B cell (primary cell): ENCODE results near the gene GHDC. TPM values are rescaled to one million over a fixed set of nuclear protein-coding genes. Genes with fewer than 3 reads are reported as not detected.
A peak's percentile ranks its signal among the peaks of the same experiment; 100 is the strongest.
"Not testable (repeated sequence)": the region's sequence is repeated elsewhere in the genome, so short reads cannot be mapped to it uniquely, and the experiment has no call there.

Source experiments
- ATAC-seq: fragments of 200-7000 bp; cut with Tn5 transposase; one replicate; pipeline ENCODE4 v1.10.0; 2021; ENCODE audit warnings: low read depth, mild to moderate bottlenecking, moderate number of reproducible peaks, moderate library complexity
- CTCF ChIA-PET: fragments of 350-600 bp; sonication (Branson Sonifier 250); formaldehyde crosslinking; loops from one replicate; lab custom pipeline; 2021; ENCODE audit warnings: antibody characterized with exemption, inconsistent platforms; lab: Charles Lee
- POLR2A ChIA-PET: fragments of 350-600 bp; sonication (Branson Sonifier 250); formaldehyde crosslinking; loops from one replicate; lab custom pipeline; 2021; ENCODE audit warnings: antibody characterized with exemption; lab: Charles Lee
- DNase-seq: peaks from one replicate; pipeline ENCODE4 v3.0.0; 2013
- H2AFZ ChIP-seq: 2 replicates; pipeline ENCODE4 v1.6.1; 2012; ENCODE audit warnings: mild to moderate bottlenecking, low read depth, low read length; ENCODE audit not compliant: insufficient read depth, poor library complexity, severe bottlenecking
- H3K27ac ChIP-seq, 2 donors: 1 replicate in 1 of 2; 2 replicates in 1 of 2; pipeline ENCODE4 v1.5.1; 2012 to 2013; ENCODE audit warnings: low read length in 2 of 2, mild to moderate bottlenecking in 2 of 2, moderate library complexity in 1 of 2
- H3K27me3 ChIP-seq, 4 experiments: fragments of 200-600 bp in 1 of 4; sonication (generic) in 1 of 4; replicated peaks in 1 of 4; 1 replicate in 2 of 4; 2 replicates in 2 of 4; pipeline versions ENCODE4 v1.6.1 to v1.7.0; 2013 to 2016; ENCODE audit warnings: low read length in 3 of 4, mild to moderate bottlenecking in 2 of 4, mixed read lengths in 1 of 4, moderate library complexity in 1 of 4; ENCODE audit not compliant: insufficient read depth in 4 of 4, control insufficient read depth in 3 of 4; ENCODE audit errors: control extremely low read depth in 1 of 4
- H3K36me3 ChIP-seq, 2 experiments: replicated peaks in 1 of 2; 1 replicate in 1 of 2; 2 replicates in 1 of 2; pipeline versions ENCODE4 v1.6.1 to v1.7.1; 2013; ENCODE audit warnings: low read length in 1 of 2; ENCODE audit not compliant: insufficient read depth in 2 of 2, control insufficient read depth in 1 of 2; ENCODE audit errors: control extremely low read depth in 1 of 2, extremely low read depth in 1 of 2
- H3K4me1 ChIP-seq, 2 donors: fragments of 200-600 bp in 1 of 2; sonication (generic) in 1 of 2; 1 replicate in 1 of 2; 2 replicates in 1 of 2; pipeline versions ENCODE4 v1.5.1 to v1.6.1; 2013 to 2017; ENCODE audit warnings: low read length in 2 of 2; ENCODE audit not compliant: control insufficient read depth in 2 of 2, insufficient read depth in 2 of 2
- H3K4me2 ChIP-seq: replicated peaks from 2 replicates; pipeline ENCODE3; 2012; ENCODE audit warnings: mild to moderate bottlenecking, low read depth, low read length; ENCODE audit not compliant: poor library complexity, severe bottlenecking
- H3K4me3 ChIP-seq, 5 experiments: fragments of 200-600 bp in 1 of 5; sonication (generic) in 1 of 5; 1 replicate in 3 of 5; 2 replicates in 2 of 5; pipeline versions ENCODE4 v1.5.1 to v1.7.0; 2011 to 2016; ENCODE audit warnings: low read length in 4 of 5, mild to moderate bottlenecking in 4 of 5, low read depth in 2 of 5, control low read depth in 1 of 5, moderate library complexity in 1 of 5; ENCODE audit not compliant: insufficient read depth in 1 of 5; ENCODE audit errors: control extremely low read depth in 1 of 5, extremely low read depth in 1 of 5
- H3K79me2 ChIP-seq: fragments of 200-600 bp; sonication (generic); one replicate; pipeline ENCODE4 v1.6.0; 2016; ENCODE audit warnings: low read length; ENCODE audit not compliant: control insufficient read depth, insufficient read depth
- H3K9ac ChIP-seq: fragments of 200-600 bp; sonication (generic); 2 replicates; pipeline ENCODE4 v1.6.1; 2017; ENCODE audit warnings: mild to moderate bottlenecking, low read length, moderate library complexity
- H3K9me3 ChIP-seq, 3 donors: one replicate each; pipeline versions ENCODE4 v1.6.1 to v1.7.1; 2013; ENCODE audit warnings: low read length in 2 of 3; ENCODE audit not compliant: control insufficient read depth in 2 of 3, insufficient read depth in 1 of 3; ENCODE audit errors: control extremely low read depth in 1 of 3
- H4K20me1 ChIP-seq: 2 replicates; pipeline ENCODE4 v1.6.0; 2012; ENCODE audit warnings: mild to moderate bottlenecking, low read length; ENCODE audit not compliant: insufficient read depth, control insufficient read depth, poor library complexity, severe bottlenecking
- H3K27ac Mint-ChIP-seq: one replicate; pipeline ENCODE4 v1.8.0; 2021; ENCODE audit warnings: mixed read lengths
- H3K27me3 Mint-ChIP-seq: one replicate; pipeline ENCODE4 v1.8.0; 2021; ENCODE audit warnings: mixed read lengths
- H3K4me1 Mint-ChIP-seq: one replicate; pipeline ENCODE4 v1.8.0; 2021; ENCODE audit warnings: mixed read lengths
- H3K4me3 Mint-ChIP-seq: one replicate; pipeline ENCODE4 v1.8.0; 2021; ENCODE audit warnings: mixed read lengths
- H3K9me3 Mint-ChIP-seq: one replicate; pipeline ENCODE4 v1.8.0; 2022; ENCODE audit warnings: mixed read lengths; ENCODE audit not compliant: insufficient read depth
- CTCF ChIP-seq: fragments of 200-600 bp; IDR thresholded peaks from one replicate; pipeline ENCODE4 v1.8.0; 2022; ENCODE audit warnings: antibody characterized with exemption, mild to moderate bottlenecking
- EZH2 ChIP-seq: IDR thresholded peaks from 2 replicates; pipeline ENCODE4 v1.6.1; 2012; ENCODE audit warnings: borderline replicate concordance, low read depth, mild to moderate bottlenecking, moderate library complexity, low read length; ENCODE audit not compliant: insufficient read depth, poor library complexity, severe bottlenecking
- WGBS: methylation state at CpG from one replicate; pipeline ENCODE4 v1.1.5; 2013; ENCODE audit warnings: missing lambda C conversion rate; ENCODE audit not compliant: insufficient coverage; 5-methylcytosine and 5-hydroxymethylcytosine counted together
- intact Hi-C: fragments of 100-400 bp; cut with micrococcal nuclease; formaldehyde crosslinking; loops from one replicate; pipeline ENCODE4 v1.10.0; 2022
- polyA plus RNA-seq: library from polyadenylated mRNA; depleted of rRNA; stranded (reverse); fragments of >200 nt; gene quantifications from 2 replicates; pipeline ENCODE4 v1.2.3, GENCODE V29; 2012
- total RNA-seq, 2 donors: library from RNA; stranded (reverse); fragments of 120-200 nt in 1 of 2; gene quantifications; 1 replicate in 1 of 2; 2 replicates in 1 of 2; pipeline versions ENCODE4 v1.2.3 to v1.2.4, GENCODE V29; 2013 to 2022

The GHDC gene
- total and polyA plus RNA-seq, 2 donors (not counting 1 experiment from before 2014, with no cell fraction given), result 41.5 to 65.4 TPM

GRCh38 chr17:42212382-42212781, 18.1 kb upstream of the GHDC start:
- ChIA-PET CTCF (interaction anchor here (1.1 kb wide), 1 partner anchor 10 kb away, joined by 3 read pairs; no protein-coding TSS in a partner anchor), POLR2A (no interaction called here)
- no peak overlapping the region for H2AFZ ChIP-seq
- no peaks in the 10 kb centered on the region for H4K20me1 ChIP-seq
- H3K4me3 ChIP-seq, result no peak overlapping the region
- Mint-ChIP-seq H3K27me3 (no peaks in the 10 kb centered on the region), H3K27ac (no peak overlapping the region), H3K9me3 (no peaks in the 10 kb centered on the region), H3K4me1 (no peaks in the 10 kb centered on the region), H3K4me3 (no peak overlapping the region)
- H3K36me3 ChIP-seq, result peaks cover 21 to 69% of the 10 kb centered on the region in 2 experiments
- no peaks in the 10 kb centered on the region for H3K27me3 ChIP-seq
- H3K9me3 ChIP-seq, result no peaks in the 10 kb centered on the region
- intact Hi-C loops, result no loop called here
- no peak for DNase-seq
- TF ChIP-seq CTCF, result no peak
- TF ChIP-seq EZH2, result no peak
- ATAC-seq, result no peak
- no peak overlapping the region for H3K4me2 ChIP-seq
- no peak overlapping the region for H3K9ac ChIP-seq
- 100% methylated on average over 1 of the region's 7 CpGs for WGBS
- H3K79me2 ChIP-seq, result no peaks in the 10 kb centered on the region
- H3K4me1 ChIP-seq, result no peaks in the 10 kb centered on the region
- no peak overlapping the region for H3K27ac ChIP-seq

DNA sequence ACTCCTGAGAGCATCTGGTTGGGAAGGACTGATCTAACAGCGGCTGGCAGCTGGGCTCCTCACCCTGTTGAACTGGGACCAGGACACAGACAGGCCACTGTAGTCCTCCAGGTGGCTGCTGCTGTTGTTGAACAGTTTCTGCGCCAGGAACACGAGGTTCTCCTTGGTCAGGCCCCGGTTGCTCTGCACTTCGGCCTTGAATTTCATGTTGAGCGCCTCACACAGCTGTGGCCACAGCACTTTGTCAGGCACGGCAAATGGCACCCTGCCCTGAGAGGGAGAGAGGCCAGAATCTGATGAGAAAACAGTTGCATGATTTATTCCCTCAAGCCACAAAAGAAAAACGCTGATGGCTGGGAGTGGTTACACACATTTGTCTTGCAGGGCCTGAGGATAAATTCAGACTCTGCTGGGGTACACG, 17.6 kb upstream of the GHDC start:
- H3K27me3 ChIP-seq, H3K27me3 Mint-ChIP-seq, H3K9me3 ChIP-seq, intact Hi-C loops, H3K4me3 ChIP-seq, H3K4me1 Mint-ChIP-seq, H3K9ac ChIP-seq, H3K79me2 ChIP-seq, DNase-seq, H3K9me3 Mint-ChIP-seq, ATAC-seq, H3K27ac ChIP-seq, H3K4me2 ChIP-seq, H2AFZ ChIP-seq, H3K4me1 ChIP-seq, POLR2A ChIA-PET, H4K20me1 ChIP-seq, H3K4me3 Mint-ChIP-seq: not testable (repeated sequence)
- peaks cover 17 to 68% of the 10 kb centered on the region in 2 experiments for H3K36me3 ChIP-seq
- WGBS, result 90% methylated on average over 4 of the region's 9 CpGs
- H3K27ac Mint-ChIP-seq, result peak overlapping the region; percentile 37
- CTCF ChIA-PET, result interaction anchor here (1.1 kb wide), 1 partner anchor 10 kb away, joined by 3 read pairs; no protein-coding TSS in a partner anchor
